NB4 (cell line): ENCODE results near the gene NAP1L5.

Experiments
- CTCF ChIP-seq: IDR thresholded peaks from one replicate; pipeline ENCODE4 v1.5.1; 2012; ENCODE audit warnings: low read depth, low read length
- MYC ChIP-seq: IDR thresholded peaks from 2 replicates; pipeline ENCODE4 v1.6.1; 2011; ENCODE audit warnings: low read depth, low read length
- POLR2A ChIP-seq: IDR thresholded peaks from 2 replicates; pipeline ENCODE4 v1.6.1; 2011; ENCODE audit warnings: mild to moderate bottlenecking; ENCODE audit not compliant: insufficient read length; ENCODE audit errors: extremely low read depth
- TF ChIP-seq, protein P1 (sequence below): IDR thresholded peaks from 2 replicates; pipeline ENCODE4 v1.6.1; 2011; ENCODE audit warnings: low read depth, low read length

GRCh38 chr4:88697588-88698329 lies at the start of gene NAP1L5:
- TF ChIP-seq POLR2A (no peak), CTCF (no peak), MYC (no peak)
- TF ChIP-seq, protein P1, sequence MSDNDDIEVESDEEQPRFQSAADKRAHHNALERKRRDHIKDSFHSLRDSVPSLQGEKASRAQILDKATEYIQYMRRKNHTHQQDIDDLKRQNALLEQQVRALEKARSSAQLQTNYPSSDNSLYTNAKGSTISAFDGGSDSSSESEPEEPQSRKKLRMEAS: no peak
